Measurements from ENCODE around the gene TAF13.

The TAF13 gene, protein sequence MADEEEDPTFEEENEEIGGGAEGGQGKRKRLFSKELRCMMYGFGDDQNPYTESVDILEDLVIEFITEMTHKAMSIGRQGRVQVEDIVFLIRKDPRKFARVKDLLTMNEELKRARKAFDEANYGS

DNA sequence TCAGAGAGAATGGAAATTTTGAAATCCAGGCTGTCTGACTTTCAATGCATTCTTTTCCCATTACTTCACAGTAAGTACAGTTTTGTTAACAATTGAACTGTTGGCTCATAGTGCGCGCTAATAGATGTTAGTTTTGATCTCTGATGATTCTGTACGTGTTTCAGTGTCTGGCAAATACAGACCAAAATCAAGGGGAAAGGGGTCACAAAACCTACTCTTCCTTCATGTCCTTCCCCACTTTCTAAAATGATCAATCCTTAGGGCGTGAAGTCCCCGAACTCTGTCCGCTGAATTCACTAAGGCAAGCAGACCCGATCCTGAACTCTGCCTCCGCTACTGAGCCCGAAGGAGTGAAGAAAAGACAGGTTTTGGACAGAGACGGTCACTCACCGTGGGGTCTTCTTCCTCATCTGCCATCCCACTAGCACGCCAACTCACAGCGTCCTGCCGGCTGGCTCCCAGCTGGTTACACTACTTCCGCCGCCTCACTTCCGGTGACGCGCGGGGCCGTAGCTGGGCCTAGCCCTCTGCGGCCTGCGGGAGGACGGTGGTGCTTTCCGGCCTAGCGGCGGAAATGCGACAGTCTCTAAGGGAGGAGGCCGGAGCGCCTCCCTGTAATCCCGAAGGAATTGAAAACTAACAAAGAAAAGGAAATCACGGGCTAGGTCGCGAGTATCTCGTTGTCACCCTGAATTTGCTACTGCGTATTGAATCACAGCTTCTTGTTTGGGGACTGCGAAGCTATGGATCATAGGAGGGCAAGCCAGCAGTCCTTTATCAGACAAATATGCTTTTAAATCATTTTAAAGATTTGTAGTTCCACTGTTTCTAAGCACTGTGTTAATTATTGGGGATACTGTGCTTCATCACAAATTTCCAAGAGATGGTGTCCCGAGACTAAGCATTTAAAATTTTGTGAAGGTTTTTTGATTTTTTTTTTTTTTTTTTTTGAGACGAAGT, at the start of gene TAF13:
Gene TAF13, minus strand, starts transcription at position 473 of the 960 bp plus-strand sequence. Its CDS starts 56 bp downstream, at position 417.
- peak; percentile 89 for DNase-seq

DNA sequence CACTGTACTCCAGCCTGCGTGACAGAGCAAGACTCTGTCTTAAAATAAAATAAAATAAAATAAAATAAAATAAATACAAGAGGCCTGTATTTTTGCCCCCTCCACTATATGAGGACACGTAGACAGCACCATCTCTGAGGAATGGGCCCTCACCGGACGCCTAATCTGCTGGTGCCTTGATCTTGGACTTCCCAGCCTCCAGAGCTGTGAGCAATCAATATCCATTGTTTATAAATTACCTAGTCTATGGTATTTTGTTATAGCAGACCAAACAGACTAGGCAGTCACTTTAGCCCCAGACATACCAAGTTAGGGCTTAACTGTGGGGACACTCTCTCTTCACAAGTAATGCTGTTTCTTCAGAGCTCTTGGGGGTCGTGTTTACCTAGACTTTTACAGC, 44.6 kb upstream of the TAF13 start:
- DNase-seq: no peak

DNA sequence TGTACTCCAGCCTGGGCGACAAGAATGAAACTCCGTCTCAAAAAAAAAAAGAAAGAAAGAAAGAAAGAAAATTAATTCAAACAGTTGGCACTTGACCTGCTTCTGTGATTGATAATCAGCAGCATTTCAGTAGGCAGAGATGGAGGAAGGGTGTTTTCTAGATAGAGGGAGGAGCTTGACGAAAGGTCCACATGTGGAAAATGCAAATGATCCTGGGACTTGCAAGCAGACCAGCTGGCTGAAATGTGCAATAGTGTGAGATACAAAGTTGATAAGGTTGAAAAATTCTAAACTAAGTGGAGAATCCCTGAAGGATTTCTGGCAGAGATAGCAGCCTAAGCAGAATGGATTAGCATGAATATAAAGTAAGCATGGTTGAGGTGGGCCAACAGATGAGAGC, 42.3 kb upstream of the TAF13 start:
- DNase-seq: no peak

DNA sequence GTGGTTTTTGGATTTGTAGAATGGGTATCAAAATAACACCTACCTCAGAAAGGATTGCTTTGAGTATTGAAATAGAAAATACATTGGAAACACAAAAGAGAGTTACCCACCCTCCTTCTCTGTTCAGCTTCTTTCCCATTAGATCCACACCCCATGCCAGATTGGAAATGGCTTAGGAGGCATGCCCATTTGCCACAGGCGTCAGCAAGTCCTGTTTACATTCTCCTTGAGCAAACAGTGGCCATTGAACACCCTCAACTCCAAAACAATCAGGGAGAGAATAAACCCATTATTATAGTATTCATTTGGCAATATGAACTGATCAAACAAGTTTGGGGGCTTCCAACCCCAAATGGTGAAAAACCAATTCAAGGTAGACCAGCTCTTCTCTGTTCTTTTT, 40.5 kb upstream of the TAF13 start:
- no peak for DNase-seq

DNA sequence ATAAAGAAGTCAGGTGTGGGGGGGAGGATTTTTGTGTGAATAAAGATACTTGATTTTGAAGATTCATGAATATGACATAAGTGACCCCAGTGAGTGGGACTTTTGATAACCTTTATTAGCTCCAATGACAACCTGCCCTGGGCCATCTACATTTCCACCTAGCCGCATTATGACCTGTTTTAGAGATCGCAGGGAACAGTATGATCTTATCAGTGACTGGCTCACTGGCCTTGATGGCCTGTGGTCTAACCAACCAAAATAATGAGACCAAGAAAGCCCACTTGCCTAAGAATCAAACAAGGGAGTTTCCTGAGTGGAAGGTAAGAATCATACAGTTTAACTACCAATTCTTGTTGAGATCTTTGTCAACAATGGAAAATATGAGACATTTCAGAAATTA, 39.9 kb upstream of the TAF13 start:
- no peak for DNase-seq

DNA sequence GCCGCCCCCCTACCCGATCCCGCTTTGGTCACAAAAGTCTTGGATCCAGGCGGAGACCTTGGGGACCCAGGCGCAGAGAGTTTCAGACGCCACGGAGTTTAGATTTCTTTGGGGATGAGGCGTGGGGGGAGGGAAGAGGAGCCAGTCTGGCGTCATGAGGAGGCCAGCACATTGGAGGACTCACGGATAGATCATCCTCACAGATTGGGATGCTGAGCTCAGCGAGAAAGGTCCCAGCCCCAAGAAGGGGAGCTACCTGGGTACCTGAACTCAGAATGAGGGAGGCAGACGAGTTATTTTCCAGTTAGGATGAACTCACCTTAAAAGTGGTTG, 38.5 kb upstream of the TAF13 start:
- no peak for DNase-seq

DNA sequence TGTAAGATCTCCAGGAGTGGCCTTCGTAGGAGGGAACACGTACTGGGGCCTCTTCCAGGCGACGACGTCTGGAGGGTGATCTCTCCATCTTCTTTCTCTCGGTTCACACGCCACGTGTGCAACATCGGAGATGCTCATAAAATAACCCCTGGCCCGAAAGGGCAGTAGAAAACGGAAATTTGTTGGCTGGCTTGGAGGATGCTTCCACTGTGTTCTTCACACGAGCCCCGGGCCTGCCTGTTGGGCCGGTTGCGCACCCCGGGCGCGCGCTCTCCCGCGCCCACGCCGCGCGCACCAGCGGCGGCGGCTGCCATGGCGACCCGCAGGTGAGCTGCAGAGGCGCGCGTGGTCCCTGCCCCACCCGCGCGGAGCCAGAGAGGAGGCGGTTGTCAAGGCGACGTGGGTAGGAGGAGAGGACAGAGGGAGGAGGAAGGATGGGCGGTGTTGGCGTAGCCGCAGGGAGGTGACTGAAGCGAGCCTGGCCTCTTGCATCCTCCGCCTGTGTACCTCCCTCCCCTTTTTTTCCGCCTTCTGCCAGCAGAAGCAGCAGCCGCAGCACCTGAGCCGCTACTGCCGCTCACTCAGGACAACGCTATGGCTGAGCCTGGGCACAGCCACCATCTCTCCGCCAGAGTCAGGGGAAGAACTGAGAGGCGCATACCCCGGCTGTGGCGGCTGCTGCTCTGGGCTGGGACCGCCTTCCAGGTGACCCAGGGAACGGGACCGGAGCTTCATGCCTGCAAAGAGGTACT, 38.0 kb upstream of the TAF13 start, which contains the start of gene ELAPOR1:
Gene ELAPOR1, plus strand, starts transcription at position 526 of the 752 bp plus-strand sequence. Its CDS starts 69 bp downstream, at position 595.
- DNase-seq: peak; percentile 95

DNA sequence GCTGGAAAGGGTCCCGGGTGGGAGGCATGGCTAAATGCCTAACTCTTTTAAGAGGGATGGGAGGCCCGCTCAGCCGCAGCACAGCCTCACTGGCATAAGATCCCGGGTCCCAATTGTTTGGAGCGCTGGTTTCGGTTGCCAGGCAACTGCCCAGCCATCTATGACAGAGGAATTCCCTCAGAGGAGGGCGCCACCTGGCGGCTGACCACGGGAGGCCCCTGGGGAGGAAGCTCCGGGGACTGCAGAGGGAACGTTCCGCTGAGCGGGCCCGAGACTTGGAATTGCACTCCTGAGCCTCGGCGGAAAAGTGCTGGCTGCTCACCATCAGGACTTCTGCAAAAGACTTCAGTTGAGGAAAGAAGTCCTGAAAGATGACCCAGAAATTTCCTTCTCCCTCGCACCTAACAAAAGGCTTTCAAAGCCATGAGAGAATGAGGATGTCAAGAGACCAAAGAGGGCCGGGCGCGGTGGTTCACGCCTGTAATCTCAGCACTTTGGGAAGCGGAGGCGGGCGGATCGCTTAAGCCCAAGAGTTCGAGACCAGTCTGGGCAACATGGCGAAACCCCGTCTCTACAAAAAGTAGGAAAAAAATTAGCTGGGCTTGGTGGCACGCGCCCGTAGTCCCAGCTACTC, 37.0 kb upstream of the TAF13 start:
- peak; percentile 92 for DNase-seq

DNA sequence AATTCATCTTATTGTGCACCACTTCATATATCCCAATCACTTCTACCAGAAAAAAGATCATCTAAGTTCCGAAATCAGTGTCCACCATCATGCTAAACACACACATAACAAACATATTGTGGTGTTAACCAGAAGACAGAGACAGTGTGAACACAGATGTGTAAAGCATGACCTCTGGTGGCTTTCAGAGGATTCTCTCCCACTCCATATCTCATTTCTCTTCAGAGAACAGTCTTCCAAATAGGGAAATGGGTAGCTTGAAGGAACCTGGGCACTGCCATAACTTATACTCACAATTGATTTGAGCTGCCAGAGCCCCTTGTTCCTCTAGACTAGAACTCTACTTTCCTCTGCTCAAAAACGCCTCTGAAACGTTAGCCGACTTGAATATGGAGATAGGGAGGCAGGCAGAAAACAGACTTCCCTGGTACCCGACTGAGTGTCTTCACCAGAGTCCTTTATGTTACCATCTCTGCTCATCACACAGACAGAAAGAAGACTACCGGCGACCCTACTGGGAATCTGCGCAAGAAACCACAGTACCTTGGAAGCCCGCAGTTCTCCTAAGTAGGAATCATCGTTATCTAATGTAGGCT, 36.4 kb upstream of the TAF13 start:
- DNase-seq: peak; percentile 44

DNA sequence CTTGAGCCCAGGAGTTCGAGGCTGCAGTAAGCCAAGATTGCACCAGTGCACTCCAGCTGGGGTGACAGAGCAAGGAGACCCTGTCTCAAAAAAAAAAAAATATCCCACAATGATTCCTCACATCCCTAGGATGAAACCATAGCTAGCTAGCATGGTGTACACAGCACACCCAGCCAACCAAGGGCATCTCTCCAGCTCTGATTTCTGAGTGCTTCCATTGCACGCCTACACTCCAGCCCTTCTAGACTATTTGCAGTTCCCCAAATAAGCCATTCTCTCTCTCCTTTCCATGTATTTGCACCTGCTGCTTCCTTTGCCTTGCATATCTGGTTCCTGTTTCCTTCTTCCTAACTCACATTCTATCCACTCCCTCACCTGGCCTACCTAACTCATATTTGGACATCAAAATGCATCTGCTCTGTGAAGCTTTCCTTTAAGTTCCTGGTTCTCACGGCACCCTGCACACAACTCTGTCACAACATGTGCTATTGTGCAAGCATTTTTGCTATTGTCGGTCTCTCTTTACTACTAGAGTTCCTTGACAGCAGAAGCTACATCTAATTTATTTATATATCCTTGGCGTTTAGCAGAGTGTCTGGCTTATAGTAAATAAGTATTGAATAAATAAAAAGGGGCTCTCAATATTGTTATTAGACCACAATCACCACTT, 35.7 kb upstream of the TAF13 start:
- DNase-seq: no peak

DNA sequence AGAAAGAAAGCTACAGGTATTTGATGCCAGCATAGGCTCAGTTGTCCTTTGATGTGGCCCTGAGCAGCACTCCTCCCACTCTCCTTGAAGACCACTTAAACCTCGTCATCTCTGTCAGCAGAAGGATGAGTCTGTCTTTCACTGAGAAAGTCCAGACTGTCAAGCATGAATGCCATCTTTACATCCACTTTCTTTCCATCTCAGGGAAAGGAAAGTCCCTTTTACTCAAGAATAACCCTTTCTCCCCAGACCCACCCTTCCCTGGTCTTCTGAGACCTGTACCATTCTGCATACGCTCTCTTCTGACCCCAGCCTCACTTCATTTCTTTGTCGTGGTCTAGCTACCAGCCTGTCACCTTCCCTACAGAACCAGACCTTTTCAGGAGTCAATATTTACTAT, 34.1 kb upstream of the TAF13 start:
- no peak for DNase-seq

DNA sequence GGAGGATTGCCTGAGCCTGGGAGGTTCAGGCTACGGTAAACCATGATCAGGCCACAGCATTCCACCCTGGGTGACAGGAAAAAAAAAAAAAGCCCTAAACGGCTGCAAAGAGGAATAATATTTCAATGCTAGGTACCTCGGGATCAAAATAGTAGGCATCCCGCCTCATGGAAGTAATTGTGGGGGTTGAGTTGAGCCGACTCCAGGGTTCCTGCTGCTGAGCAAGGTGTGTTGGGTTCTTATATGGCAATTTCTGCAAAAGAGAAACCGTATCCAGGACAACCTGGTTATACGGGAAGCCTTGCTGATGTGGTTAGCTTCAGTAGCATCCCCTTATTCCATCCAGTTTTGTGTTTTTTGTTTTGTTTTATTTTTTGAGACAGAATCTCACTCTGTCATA, 32.0 kb upstream of the TAF13 start:
- no peak for DNase-seq

DNA sequence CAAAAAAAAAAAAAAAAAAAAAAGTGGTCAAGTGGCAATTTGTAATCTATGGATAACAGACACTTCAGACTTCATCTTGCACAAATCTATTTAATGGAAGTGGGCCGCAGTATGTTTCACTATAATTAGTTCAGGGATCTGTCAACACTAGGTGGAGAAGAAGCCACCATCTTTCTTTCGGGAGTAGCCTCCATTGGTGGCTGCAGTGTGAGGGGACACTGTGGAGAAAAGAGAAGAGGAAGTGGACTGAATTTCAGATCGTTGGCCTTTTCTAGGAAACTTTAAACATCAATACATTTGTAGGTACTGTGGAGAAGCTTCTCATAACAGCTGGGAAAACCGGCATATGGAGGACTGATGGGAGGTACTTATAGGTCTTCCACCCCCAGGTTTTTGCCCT, 30.1 kb upstream of the TAF13 start:
- DNase-seq: no peak

DNA sequence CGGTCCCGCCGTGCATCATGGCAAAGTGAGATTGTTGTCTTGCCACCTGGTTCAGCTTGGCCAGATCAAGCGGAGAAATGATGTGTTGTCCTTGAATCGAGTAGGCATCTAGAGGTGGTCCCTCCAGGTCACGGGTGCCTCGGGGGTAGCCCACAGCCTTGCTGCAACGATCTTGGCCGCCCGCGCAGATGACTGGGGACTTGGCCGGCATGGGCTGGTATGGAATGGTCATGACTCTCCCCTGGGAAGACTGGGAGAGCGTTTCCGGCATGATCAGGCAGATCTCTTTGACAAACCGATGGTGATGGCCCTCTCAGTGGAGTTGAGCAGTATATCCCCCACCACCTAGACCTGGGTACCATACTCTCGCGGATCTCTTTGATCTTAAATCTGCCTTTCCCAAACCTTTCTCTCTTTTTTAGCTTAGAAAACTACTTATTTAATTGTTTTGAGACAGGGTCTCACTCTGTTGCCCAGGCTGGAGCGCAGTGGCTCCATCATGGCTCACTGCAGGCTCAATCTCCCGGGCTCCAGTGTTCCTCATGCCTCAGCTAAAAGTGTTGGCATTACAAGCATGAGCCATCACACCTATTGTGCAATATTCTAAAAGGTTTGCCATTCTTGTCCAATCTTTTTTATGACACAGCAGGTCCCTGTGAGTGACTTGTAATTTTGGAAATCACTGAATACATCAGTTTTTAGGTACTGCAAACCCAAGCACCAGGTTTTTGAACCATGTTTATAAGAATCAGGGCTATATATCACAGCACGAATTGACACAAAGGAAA, 28.8 kb upstream of the TAF13 start:
- no peak for DNase-seq

DNA sequence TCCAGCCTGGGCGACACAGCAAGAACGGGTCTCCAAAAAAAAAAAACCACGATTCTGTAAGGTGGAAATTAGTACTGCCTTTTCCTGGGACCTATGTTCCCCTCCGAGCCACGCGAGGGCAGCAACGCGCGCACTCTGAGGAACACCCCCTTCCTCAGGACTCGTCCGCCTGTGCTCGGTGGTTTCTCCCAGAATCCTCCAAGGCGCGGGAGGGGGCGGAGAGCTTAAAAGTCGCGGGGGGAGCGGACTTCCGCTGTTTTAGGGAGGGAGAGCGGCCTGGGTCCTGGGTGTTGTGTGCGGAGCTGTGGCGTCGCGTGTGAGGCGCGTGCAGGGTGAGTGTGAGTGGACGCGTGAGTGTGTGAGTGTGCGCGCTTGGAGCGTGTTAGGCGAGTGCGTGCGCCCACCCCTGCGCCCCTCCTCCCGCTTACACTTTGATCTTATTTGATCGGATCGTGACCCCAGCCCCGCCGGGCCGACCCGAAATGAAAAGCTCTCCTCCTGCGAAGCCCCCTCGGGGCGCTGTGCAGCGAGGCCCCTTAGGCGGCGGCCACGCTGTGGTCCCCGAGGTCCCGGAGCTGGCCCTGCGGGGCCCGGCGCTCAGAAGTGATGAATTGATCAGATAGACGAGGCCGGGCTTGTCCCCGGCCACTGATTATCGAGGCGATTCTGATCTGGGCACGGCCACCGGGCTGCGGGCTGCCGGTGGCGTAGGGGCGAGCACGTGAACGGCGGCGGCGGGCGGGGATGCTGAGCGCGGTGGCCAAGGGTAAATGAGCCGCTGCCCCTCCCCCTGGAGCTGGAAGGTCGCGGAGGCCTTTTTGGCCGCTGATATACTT, 24.4 kb upstream of the TAF13 start:
- peak; percentile 98 for DNase-seq

DNA sequence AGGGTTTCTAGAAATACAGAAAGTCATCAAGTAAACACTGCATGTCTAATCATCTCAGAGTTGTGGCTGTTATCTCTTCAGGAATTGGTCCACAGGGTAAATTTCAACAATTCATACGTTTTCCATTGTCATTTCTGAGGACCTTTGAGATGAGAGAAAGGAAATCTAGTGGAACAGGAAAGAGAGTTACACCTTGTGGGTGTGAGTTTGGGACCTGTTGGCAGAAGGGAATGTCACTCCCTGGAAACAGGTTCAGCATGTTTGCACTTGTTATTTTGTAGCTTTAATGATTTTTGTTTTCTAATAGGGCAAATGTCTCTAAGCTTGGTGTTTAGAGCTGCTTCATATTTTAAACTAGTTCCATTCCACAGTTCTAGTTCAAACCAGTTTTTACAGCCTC, 20.3 kb upstream of the TAF13 start:
- DNase-seq: no peak

DNA sequence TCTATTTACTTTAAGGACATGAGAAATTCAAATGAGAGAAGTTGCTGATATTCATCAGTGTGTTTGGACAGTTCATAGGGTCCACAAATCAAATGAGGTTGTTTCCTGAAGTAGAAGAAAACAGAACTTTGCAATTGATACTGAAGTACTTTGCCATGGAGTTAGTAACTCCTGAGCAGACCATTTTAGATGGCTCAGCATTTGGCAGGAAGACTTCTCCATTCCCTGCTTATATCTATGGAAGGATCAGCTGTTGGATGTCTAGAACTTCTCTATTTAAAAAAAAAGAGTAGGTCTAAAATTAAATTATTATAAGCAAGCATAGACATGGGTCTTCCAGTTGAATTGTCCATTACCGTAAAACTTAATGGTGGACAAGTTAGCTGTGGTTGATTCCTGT, 19.8 kb upstream of the TAF13 start:
- DNase-seq: no peak

DNA sequence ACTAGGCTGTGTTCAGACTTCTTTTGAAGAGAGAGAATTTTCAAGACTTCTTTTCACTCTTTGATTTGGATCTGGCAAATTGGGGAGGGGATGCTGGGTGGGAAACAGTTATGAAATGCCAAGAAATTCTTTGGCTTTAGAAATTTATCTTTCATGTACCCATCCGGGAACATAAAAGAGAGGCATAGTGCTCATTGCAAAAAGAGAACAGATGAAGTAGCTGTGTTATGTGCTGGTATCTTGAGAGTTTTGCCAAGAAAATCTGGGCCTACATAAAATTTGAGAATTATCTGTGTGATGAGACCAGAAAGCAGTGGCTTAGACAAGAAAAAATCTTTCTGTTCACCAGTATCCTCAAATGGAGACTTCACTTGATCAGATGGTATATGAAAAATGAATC, 19.1 kb upstream of the TAF13 start:
- DNase-seq: no peak

DNA sequence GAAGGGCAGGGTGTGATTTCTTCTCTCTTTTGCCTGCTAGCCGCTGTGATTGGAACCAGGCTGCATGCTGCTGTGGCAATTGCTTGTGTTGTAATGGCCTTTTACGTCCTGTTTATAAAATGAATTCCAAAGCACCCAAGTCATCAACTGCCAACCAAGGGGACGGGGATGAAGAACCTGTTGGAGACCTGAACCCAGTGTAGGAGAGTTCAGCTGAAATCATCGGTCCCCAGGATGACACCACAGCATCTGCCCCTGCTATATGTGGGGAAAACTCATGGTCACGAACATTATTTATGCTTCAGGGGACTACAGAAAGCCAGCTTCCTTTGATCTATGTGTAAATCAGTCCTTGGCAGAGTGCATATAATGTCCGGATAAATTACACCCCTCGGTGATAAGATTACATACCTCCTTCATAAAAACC, 18.6 kb upstream of the TAF13 start:
- DNase-seq: no peak

DNA sequence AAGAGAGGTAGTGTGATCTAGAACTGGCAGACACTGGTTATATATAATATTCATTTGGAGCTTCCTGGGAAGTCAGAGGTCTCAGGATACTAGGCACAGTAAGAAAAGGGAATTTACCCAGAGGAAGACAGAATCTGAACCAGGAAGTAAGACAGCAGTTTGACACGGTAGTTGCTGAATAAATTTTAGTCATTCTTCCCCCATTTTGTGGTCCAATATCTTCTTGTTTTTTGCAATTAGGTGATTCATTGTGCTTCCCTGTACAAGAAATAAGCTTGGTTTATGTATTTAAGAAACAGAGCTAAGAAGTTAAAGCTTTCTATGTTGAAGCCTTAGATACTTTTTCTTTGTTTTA, 16.0 kb upstream of the TAF13 start:
- no peak for DNase-seq

All from CD4-positive, alpha-beta T cell treated with Interleukin-21 for 1 hour (primary cell).